ENCODE results near the gene CASZ1.

CASZ1 gene

DNA sequence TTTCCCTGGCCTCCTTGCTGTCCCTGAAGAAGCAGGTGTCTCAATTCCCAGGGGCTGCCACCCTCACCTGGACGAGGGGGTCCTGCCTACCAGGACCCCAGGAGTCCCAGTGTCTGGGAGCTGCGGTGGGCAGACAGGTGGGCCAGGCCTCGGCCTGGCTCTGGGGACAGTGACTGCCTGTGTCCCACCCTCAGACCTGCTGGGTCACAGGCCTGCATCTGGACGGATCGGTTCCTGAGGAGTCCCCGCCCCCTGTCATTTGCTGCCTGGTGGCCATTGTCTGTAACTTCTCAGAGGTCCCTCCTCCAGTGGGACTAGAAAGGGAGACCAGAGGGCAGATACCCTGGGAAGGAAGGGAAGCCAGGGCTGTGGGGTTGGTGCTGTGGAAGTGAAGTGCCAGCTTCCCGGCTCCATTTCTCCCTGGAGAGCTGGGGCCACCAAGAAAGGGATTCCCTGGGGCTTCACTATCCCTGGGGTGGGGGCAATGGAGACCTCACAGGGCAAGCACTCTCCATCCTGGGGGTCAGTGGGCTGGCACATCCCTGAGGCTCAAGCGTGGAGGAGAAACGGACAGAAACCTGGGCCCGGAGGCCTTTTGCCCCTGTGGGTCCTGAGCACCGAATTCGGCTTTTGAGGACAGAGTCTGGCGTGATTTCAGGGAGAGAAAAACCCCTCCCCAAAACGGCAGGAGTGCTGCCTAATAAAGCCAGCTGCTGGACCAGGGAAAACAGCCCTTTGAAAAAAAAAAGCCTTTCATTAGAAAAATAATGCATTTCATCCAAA, 164.4 kb downstream of the CASZ1 start:
- DNase-seq: no peak

GRCh38 chr1:10631121-10631810, 165.2 kb downstream of the CASZ1 start:
- peak; percentile 48 for DNase-seq

DNA sequence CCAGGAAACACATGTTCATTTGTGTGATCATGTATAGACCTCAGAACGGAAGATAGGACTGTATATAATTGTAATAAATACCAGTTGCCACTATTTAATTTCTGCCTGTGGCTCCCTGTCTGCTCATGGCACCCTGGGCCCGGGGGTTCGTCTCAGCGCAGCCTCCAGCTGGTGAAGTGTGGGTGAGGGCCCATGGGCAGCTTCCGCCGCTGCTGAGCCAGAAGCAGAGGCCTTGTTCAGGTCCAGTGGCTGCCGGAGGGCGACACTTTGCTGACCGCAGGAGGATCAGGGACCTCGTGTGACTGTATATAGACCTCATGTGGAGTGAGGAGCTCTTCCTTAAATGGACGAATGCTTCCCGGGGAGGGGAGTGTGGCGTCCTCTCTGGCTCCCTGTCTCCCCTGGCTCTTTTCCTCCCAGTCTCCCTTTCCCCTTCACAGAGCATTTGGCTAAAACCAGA, 165.8 kb downstream of the CASZ1 start:
- no peak for DNase-seq

DNA sequence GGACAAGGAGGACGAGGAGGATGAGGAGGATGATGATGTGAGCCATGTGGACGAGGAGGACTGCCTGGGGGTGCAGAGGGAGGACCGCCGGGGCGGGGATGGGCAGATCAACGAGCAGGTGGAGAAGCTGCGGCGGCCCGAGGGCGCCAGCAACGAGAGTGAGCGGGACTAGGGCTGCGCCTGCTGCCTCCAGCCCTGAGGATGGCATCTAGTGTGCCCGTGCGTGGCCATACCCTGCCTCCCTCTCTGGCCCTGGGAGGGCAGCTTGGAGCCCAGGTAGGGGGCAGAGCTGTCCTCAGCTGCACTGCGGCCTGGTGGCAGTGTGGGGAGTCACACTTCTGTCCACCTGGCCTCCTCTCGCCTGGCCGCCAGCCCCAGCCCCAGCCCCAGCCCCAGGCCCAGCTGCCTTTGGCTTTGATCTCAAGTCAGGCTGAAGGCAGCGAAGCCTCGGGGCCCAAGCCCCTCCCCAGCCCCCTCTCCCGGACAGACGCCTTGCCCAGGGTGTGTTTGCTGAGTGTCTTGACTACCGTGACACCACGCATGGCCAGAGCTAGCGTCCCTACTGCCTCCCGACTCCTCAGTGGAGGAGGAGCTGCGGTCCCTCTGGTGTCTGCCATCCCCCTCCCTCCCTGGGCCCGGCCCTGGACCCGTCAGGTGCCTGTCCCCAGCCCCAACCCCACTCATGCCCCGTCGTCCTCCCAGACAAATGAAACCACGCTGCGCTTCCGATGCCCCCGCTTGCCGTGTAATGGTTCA, 166.5 kb downstream of the CASZ1 start:
- DNase-seq: peak; percentile 68

GRCh38 chr1:10629091-10629815, 167.2 kb downstream of the CASZ1 start:
- DNase-seq: peak; percentile 54

DNA sequence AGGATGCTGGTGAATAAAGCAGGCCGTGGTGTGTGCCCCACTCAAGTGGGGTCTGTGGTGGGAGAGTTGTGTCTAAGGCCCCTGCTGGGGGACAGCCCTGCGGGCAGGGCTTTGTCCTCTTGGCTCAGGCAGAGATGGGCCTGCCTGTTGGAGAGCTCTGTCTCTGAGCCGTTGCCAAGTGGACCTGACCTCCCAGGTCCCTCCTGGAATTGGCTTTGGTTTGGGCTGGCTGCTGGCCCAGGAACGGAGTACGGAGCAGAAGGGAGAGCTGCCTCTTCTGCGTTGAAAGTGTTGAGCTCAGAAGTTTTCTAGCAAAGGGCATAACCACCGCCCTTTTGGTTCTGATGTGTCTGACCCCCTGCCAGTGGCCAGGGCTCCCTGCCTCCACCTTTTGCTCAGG, 167.8 kb downstream of the CASZ1 start:
- DNase-seq: peak; percentile 26

DNA sequence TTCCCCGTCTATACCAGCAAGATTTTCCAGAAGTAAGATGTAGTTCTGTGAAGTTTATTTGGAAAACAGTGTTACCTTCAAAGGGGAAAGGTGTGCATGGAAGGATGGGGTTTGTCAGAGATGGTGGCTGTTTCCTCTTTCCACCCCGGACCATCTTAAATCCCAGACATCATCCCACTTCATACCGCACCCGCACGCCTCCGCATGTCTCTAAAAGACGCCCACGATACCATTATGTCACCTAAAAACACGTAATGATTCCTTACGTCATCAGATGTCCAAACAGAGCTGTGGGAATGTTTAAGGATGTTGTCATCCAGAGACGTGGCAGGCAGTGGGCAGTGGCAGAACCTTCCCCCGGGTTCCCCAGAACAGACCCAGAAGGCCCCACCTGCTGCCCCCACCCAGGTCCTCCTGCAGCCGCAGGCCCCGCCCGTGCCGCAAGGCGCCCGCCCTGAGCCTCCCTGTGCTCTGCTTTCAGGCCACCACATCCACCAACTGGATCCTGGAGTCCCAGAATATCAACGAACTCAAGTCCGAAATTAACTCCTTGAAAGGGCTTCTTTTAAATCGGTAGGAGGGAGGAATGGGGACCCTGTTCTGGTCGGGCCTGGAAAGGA, 169.5 kb downstream of the CASZ1 start:
- peak; percentile 31 for DNase-seq

DNA sequence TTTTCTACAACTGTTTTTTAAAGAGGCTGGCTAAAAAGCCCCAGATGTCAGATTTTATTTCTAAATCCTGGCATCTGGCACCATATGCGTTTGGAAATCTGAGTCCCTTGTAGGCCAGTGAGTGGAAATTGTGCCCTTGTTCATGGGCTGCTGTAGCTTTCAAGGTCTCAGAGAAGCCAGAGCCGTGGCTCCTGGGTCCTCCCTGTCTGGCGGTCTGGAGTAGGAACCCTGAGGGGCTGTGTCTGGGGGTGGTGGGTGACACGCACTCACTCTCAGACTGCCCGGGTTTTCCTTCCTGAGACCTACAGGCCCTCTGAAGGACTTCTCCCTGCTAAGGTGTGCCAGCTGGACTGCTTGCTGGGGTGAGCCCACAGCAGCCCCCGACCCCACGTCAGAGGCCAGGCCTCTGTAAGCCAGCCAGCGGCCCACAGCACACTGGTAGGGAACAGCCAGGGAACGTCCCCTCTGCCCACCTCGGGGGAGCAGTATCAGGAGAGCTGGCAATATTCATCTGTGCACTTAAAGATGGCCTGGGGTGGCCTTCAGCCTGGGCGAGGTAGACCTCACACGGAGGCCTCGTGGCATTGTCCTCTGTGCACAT, 170.2 kb downstream of the CASZ1 start:
- DNase-seq: peak; percentile 47

GRCh38 chr1:10625554-10625953, 170.9 kb downstream of the CASZ1 start:
- DNase-seq: peak; percentile 32

GRCh38 chr1:10625076-10625475, 171.4 kb downstream of the CASZ1 start:
- DNase-seq: peak; percentile 31

GRCh38 chr1:10624256-10625050, 172.0 kb downstream of the CASZ1 start:
- peak; percentile 49 for DNase-seq

DNA sequence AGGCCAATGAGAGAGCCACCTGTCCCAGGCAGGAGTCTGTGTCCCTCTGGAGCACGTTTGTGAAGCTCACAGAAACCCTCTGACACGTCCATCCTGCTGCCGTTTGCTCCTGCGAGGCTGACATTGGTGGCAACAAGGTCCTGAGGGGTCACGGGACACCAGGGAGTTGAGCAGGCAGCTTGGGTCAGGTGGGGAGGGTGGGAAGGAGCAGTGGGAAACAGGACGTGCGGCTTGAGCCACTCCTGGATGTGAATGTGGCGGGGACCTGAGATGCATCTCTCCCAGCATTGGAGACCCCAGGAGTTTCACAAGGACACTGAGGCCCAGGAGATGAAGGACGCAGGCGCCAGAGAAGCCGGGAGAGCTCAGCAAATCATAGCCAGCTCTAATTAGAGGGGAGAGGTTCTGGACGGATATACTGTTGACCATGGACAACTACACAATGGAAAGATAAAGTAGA, 172.7 kb downstream of the CASZ1 start:
- DNase-seq: peak; percentile 32

DNA sequence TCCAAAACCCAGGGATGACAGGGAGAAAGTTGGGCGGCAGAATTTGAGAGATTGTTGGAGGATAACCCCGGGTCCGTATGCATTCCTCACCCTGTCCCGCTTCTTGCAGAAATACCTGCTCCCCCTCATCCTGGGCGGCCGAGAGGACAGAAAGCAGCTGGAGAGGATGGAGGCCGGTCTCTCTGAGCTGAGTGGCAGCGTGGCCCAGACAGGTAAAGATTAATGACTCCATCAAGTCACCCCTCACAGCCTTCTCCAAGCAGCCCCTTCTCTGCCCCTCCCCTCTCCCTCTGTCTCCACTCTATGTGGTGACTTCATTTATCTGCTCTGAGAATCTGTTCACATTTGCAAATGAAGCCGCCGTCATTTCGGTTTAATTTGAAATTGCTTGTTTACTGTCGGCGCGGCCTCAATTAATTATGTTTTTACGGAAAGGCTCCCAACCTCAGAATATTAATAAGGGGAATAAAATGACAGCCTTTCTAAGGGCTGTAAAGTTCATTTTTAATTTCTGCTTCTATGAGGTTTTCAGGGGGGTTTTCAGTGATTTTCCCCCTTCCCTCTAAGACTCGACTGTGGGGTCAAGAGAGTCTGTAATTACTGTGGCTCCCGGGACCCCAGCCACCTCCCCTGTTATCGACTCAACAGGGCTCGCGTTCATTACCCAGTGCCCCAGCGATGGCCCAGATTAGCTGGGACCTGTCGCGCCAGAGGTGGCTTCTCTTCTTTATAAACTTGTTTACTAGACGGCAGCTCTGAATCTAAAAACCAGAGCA, 173.3 kb downstream of the CASZ1 start:
- DNase-seq: peak; percentile 26

DNA sequence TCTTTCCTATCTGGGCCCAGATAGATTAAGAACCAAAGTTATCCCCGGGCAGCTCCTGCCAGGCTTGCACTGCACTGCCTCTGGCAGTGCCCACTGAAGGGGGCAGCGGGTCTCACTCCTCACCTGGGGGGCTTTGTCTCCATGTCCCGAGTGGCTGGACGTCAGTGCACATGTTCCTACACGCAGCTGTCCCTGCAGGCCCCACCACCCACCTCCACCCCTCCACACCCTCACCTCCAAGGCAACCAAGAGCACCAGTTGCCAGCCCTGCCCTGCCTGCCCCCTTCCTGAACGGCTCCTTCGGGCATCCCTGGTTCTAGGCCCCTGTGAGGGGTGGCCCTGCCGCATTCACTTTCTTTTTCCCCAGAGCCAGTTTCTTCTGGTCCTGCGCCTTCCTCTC, 174.5 kb downstream of the CASZ1 start:
- DNase-seq: peak; percentile 42

GRCh38 chr1:10620776-10621175, 175.7 kb downstream of the CASZ1 start:
- peak; percentile 24 for DNase-seq

DNA sequence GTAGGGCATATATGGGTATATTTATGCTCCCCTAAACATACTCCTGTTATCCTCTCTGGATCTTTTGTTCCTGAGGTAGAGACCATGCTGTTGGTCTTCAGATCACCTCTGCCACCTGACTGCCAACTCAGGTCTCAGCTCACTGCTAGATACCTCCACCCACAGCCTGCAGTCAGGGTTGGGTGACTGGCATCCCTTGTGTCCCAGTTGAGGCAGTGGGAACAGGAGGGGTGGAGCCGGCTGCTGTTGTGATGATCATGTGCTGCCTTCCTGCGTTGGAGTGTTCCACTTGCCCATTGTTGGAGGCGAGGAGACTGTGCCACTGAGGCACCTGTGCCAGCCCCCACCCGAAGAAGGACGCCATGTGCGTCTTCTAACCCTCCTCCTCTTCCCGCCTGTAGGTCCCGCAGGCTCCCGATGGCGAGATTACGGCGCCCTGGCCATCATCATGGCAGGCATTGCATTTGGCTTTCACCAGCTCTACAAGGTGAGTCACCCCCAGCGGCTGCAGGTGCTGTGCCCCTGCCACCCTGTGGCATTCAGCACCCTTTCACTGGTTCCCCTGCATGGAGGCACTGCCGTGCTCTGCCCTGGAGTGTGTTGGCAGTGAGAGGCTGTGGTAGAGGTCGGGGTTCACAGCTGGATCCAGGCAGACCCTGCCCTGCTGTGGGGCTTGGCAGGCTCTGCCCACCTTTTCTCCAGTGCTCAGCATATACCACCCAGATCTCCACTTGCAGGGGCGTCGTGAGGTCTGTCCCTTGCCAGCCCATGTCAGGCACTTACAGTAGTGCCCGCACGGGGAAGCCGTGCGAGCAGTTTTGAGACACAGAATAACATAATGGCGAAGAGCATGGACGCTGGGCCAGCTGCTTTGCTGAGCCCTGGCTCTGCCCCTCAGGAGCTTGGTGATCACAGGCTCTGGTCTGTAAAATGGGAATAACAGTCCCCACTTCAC, 178.2 kb downstream of the CASZ1 start:
- DNase-seq: peak; percentile 32

GRCh38 chr1:10617318-10617717, 179.1 kb downstream of the CASZ1 start:
- peak; percentile 43 for DNase-seq

GRCh38 chr1:10616696-10617095, 179.8 kb downstream of the CASZ1 start:
- peak; percentile 42 for DNase-seq

Data from islet precursor cell (in vitro differentiated cells).